ENCODE data around the gene BLM.

The BLM gene

GRCh38 chr15:90691982-90692773 lies 25.0 kb upstream of the BLM start:
- DNase-seq (ENCODE audit: low spot score): no peak

- no peak for DNase-seq (ENCODE audit: low spot score)
Observed at GRCh38 chr15:90694987-90695386, 22.2 kb upstream of the BLM start.

- no peak for DNase-seq (ENCODE audit: low spot score)
Observed at GRCh38 chr15:90697175-90697574, 20.0 kb upstream of the BLM start.

GRCh38 chr15:90698629-90699028 lies 18.5 kb upstream of the BLM start:
- DNase-seq (ENCODE audit: low spot score): no peak

GRCh38 chr15:90701048-90701447 lies 16.1 kb upstream of the BLM start:
- DNase-seq (ENCODE audit: low spot score): no peak

GRCh38 chr15:90701880-90702630 lies 15.1 kb upstream of the BLM start:
- no peak for DNase-seq (ENCODE audit: low spot score)

GRCh38 chr15:90703455-90703854 lies 13.7 kb upstream of the BLM start:
- DNase-seq (ENCODE audit: low spot score): no peak

GRCh38 chr15:90705212-90705611 lies 11.9 kb upstream of the BLM start:
- DNase-seq (ENCODE audit: low spot score): no peak

GRCh38 chr15:90706394-90707327 lies 10.5 kb upstream of the BLM start:
- no peak for DNase-seq (ENCODE audit: low spot score)

GRCh38 chr15:90707489-90707888 lies 9.7 kb upstream of the BLM start:
- no peak for DNase-seq (ENCODE audit: low spot score)

- DNase-seq (ENCODE audit: low spot score): no peak
Observed at GRCh38 chr15:90708516-90708915, 8.6 kb upstream of the BLM start.

- no peak for DNase-seq (ENCODE audit: low spot score)
Observed at GRCh38 chr15:90709278-90709677, 7.9 kb upstream of the BLM start.

- DNase-seq (ENCODE audit: low spot score): no peak
Observed at GRCh38 chr15:90710436-90711027, 6.6 kb upstream of the BLM start.

GRCh38 chr15:90711418-90711824 lies 5.7 kb upstream of the BLM start:
- no peak for DNase-seq (ENCODE audit: low spot score)

- no peak for DNase-seq (ENCODE audit: low spot score)
Observed at GRCh38 chr15:90711842-90712241, 5.3 kb upstream of the BLM start.

- no peak for DNase-seq (ENCODE audit: low spot score)
Observed at GRCh38 chr15:90713081-90713480, 4.1 kb upstream of the BLM start.

- DNase-seq (ENCODE audit: low spot score): no peak
Observed at GRCh38 chr15:90716317-90716975, 700 bp upstream of the BLM start.

- DNase-seq (ENCODE audit: low spot score): no peak
Observed at GRCh38 chr15:90718232-90718631, 1.1 kb downstream of the BLM start.

- no peak for DNase-seq (ENCODE audit: low spot score)
Observed at GRCh38 chr15:90720131-90720530, 3.0 kb downstream of the BLM start.

GRCh38 chr15:90729261-90729660 lies 12.1 kb downstream of the BLM start:
- DNase-seq (ENCODE audit: low spot score): no peak

GRCh38 chr15:90730290-90730689 lies 13.1 kb downstream of the BLM start:
- no peak for DNase-seq (ENCODE audit: low spot score)
